Measurements from ENCODE around the gene ATG16L1. TPM values are rescaled to one million over a fixed set of nuclear protein-coding genes. Genes with fewer than 3 reads are reported as not detected.
A peak's percentile ranks its signal among the peaks of the same experiment; 100 is the strongest.

The ATG16L1 gene
- total RNA-seq, 2 experiments from 2014 or later: 47.2 to 50.5 TPM

DNA sequence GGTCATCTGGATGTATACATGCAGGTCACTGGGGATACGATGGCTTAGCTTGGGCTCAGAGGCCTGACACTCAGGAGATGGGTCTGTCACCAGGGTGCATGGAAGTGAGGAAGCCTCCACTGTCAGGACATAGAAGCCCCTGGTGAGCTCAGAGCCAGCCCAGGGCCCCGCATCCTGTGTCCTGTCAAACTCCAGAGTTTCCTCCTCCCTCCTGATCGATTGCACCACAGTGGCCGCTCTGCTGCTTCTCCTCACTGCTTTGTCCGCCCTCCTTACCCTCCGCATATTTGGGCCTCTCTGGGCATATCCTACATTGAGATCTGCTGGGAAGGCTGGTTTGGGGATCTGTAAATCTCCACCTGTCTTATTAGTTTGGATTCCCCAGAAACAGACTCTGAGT is 37.5 kb upstream of the ATG16L1 start:
- Mint-ChIP-seq H3K36me3 (ENCODE audit: low read depth) (peaks cover 21% of the 10 kb centered on the region), H3K9me3 (ENCODE audit: insufficient read depth) (no peaks in the 10 kb centered on the region), H3K4me1 (ENCODE audit: low read depth) (peaks cover 8% of the 10 kb centered on the region), H3K27ac (peak overlapping the region; percentile 39), H3K4me3 (no peak overlapping the region), H3K27me3 (ENCODE audit: low read depth) (no peaks in the 10 kb centered on the region)
- ChIA-PET POLR2A (no interaction called here), CTCF (no interaction called here)
- ATAC-seq: no peak
- no peak for DNase-seq

DNA sequence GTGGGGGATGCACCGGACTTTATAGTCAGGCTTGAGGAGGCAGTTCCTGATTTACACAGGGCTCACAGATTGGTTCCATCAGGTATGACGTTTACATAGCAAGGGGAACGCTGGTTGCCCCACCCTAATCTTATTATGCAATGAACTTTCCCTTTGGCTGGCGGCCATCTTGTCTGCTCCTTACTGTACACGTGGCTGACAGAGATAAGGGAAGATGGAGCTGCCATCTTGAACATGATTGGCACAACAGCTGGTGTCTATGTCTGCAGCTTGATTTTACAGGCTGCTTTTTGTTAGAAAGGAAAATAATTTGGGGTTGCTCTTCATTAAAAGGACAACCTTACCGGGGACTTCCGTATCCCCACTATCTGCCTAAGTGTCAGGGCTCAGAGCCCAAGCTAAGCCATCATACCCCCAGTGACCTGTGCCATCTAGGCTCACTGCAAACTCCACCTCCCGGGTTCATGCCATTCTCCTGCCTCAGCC is 33.5 kb upstream of the ATG16L1 start:
- H3K27me3 Mint-ChIP-seq (ENCODE audit: low read depth): peaks cover 4% of the 10 kb centered on the region

GRCh38 chr2:233218836-233219235 is 32.6 kb upstream of the ATG16L1 start:
- CTCF ChIA-PET: interaction anchor here (0.9 to 1.7 kb wide), 6 partner anchors 12 to 190 kb away, joined by 3 to 6 read pairs (median 3); partner anchors contain the start of gene ATG16L1
- Mint-ChIP-seq H3K4me1 (ENCODE audit: low read depth) (no peaks in the 10 kb centered on the region), H3K27me3 (ENCODE audit: low read depth) (peaks cover 4% of the 10 kb centered on the region), H3K4me3 (no peak overlapping the region), H3K9me3 (ENCODE audit: insufficient read depth) (no peaks in the 10 kb centered on the region), H3K36me3 (ENCODE audit: low read depth) (no peaks in the 10 kb centered on the region), H3K27ac (no peak overlapping the region)
- ATAC-seq (no peak), DNase-seq (no peak)
- POLR2A ChIA-PET: no interaction called here

More for the DNA sequence above, 33.5 kb upstream of the ATG16L1 start:
- no peaks in the 10 kb centered on the region for H3K9me3 Mint-ChIP-seq (ENCODE audit: insufficient read depth)
- H3K27ac Mint-ChIP-seq: no peak overlapping the region
- ATAC-seq (no peak), DNase-seq (no peak)
- H3K4me1 Mint-ChIP-seq (ENCODE audit: low read depth): no peaks in the 10 kb centered on the region
- H3K36me3 Mint-ChIP-seq (ENCODE audit: low read depth): peaks cover 2% of the 10 kb centered on the region
- H3K4me3 Mint-ChIP-seq: no peak overlapping the region
- CTCF ChIA-PET: interaction anchor here (1.0 to 1.7 kb wide), 3 partner anchors 25 to 189 kb away, joined by 3 to 6 read pairs (median 3); partner anchors contain the start of gene ATG16L1
- POLR2A ChIA-PET: no interaction called here

- no peak for DNase-seq
- ChIA-PET CTCF (interaction anchor here (1.1 kb wide), 1 partner anchor 11 kb away, joined by 3 read pairs; no protein-coding TSS in a partner anchor), POLR2A (no interaction called here)
- peaks cover 7% of the 10 kb centered on the region for H3K27me3 Mint-ChIP-seq (ENCODE audit: low read depth)
- H3K27ac Mint-ChIP-seq: no peak overlapping the region
- H3K9me3 Mint-ChIP-seq (ENCODE audit: insufficient read depth): no peaks in the 10 kb centered on the region
- no peak overlapping the region for H3K4me3 Mint-ChIP-seq
- ATAC-seq: no peak
- H3K4me1 Mint-ChIP-seq (ENCODE audit: low read depth): no peaks in the 10 kb centered on the region
- H3K36me3 Mint-ChIP-seq (ENCODE audit: low read depth): no peaks in the 10 kb centered on the region
Observed at GRCh38 chr2:233219848-233220247, 31.6 kb upstream of the ATG16L1 start.

DNA sequence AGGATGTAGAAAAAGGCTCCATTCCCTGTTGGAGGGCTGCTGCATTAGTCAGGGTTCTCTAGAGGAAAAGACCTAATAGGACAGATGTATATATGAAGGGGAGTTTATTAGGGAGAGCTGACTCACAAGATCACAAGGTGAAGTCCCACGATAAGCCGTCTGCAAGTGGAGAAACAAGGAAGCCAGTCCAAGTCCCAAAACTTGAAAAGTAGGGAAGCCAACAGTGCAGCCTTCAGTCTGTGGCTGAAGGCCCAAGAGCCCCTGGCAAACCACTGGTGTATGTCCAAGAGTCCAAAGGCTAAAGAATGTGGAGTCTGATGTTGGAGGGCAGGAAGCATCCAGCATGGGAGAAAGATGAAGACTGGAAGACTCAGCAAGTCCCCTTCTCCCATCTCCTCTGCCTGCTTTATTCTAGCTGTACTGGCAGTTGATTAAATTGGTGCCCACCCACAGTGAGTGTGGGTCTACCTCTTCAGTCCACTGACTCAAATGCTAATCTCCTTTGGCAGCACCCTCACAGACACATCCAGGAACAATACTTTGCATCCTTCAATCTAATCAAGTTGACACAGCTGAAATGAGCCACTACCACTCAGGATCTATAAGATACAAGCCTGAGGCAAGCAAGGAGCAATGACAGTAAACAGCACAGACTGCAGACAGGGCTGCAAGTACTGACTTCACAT is 30.0 kb upstream of the ATG16L1 start:
- ChIA-PET CTCF (no interaction called here), POLR2A (no interaction called here)

GRCh38 chr2:233223059-233223894 is 28.2 kb upstream of the ATG16L1 start:
- peaks cover 7% of the 10 kb centered on the region for H3K27me3 Mint-ChIP-seq (ENCODE audit: low read depth)
- H3K36me3 Mint-ChIP-seq (ENCODE audit: low read depth): peaks cover 1% of the 10 kb centered on the region
- H3K4me1 Mint-ChIP-seq (ENCODE audit: low read depth): peaks cover 19% of the 10 kb centered on the region
- ChIA-PET CTCF (no interaction called here), POLR2A (no interaction called here)
- ATAC-seq: no peak
- DNase-seq: no peak
- H3K4me3 Mint-ChIP-seq: no peak overlapping the region
- no peaks in the 10 kb centered on the region for H3K9me3 Mint-ChIP-seq (ENCODE audit: insufficient read depth)
- H3K27ac Mint-ChIP-seq: no peak overlapping the region

More for the DNA sequence above, 30.0 kb upstream of the ATG16L1 start:
- no peak for ATAC-seq
- Mint-ChIP-seq H3K27ac (no peak overlapping the region), H3K4me3 (no peak overlapping the region), H3K27me3 (ENCODE audit: low read depth) (peaks cover 7% of the 10 kb centered on the region), H3K4me1 (ENCODE audit: low read depth) (peaks cover 13% of the 10 kb centered on the region), H3K9me3 (ENCODE audit: insufficient read depth) (no peaks in the 10 kb centered on the region), H3K36me3 (ENCODE audit: low read depth) (peaks cover 1% of the 10 kb centered on the region)
- DNase-seq: no peak

GRCh38 chr2:233225230-233226068 is 26.0 kb upstream of the ATG16L1 start:
- ATAC-seq (no peak), DNase-seq (no peak)
- no peak overlapping the region for H3K27ac Mint-ChIP-seq
- no peaks in the 10 kb centered on the region for H3K9me3 Mint-ChIP-seq (ENCODE audit: insufficient read depth)
- ChIA-PET POLR2A (no interaction called here), CTCF (interaction anchor here (0.9 kb wide), 2 partner anchors 26 to 128 kb away, joined by 3 read pairs; partner anchors contain the start of gene ATG16L1)
- H3K27me3 Mint-ChIP-seq (ENCODE audit: low read depth): peaks cover 7% of the 10 kb centered on the region
- peaks cover 1% of the 10 kb centered on the region for H3K36me3 Mint-ChIP-seq (ENCODE audit: low read depth)
- peaks cover 31% of the 10 kb centered on the region for H3K4me1 Mint-ChIP-seq (ENCODE audit: low read depth)
- H3K4me3 Mint-ChIP-seq: no peak overlapping the region

DNA sequence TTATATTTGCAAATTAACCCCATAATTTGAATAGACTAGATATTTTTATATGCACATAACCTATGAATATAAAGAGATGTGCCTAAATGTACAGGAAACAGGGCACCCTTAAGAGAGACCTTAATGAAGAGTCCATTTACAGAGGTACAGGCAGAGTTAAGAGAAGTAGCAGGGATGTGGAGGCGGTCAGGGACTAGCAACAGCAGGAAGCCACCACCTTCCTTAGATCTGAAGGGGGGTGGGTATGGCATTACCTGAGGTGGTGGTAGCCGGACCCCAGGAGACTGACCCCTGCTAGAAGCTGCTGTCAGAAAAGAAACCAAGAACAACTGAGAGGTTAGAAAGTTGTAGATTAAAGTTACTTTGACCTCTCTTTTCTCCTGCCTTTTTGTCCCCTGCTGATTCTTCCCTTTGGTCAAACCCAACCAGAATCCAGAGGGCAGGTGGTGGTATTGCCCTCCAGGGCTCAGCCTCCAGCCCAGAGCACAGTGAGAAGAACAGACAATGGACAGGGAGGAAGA is 24.9 kb upstream of the ATG16L1 start:
- H3K27ac Mint-ChIP-seq: no peak overlapping the region
- ChIA-PET CTCF (interaction anchor here (1.5 kb wide), 1 partner anchor 20 kb away, joined by 4 read pairs; no protein-coding TSS in a partner anchor), POLR2A (no interaction called here)
- no peak for DNase-seq
- H3K36me3 Mint-ChIP-seq (ENCODE audit: low read depth): peaks cover 1% of the 10 kb centered on the region
- H3K4me3 Mint-ChIP-seq: no peak overlapping the region
- peaks cover 41% of the 10 kb centered on the region for H3K4me1 Mint-ChIP-seq (ENCODE audit: low read depth)
- no peaks in the 10 kb centered on the region for H3K9me3 Mint-ChIP-seq (ENCODE audit: insufficient read depth)
- peaks cover 7% of the 10 kb centered on the region for H3K27me3 Mint-ChIP-seq (ENCODE audit: low read depth)
- ATAC-seq: no peak

GRCh38 chr2:233227346-233227978 is 24.0 kb upstream of the ATG16L1 start:
- peaks cover 5% of the 10 kb centered on the region for H3K27me3 Mint-ChIP-seq (ENCODE audit: low read depth)
- POLR2A ChIA-PET: no interaction called here
- ATAC-seq (no peak), DNase-seq (no peak)
- peaks cover 48% of the 10 kb centered on the region for H3K4me1 Mint-ChIP-seq (ENCODE audit: low read depth)
- H3K36me3 Mint-ChIP-seq (ENCODE audit: low read depth): peaks cover 1% of the 10 kb centered on the region
- no peaks in the 10 kb centered on the region for H3K9me3 Mint-ChIP-seq (ENCODE audit: insufficient read depth)
- CTCF ChIA-PET: interaction anchor here (0.7 to 1.5 kb wide), 3 partner anchors 21 to 30 kb away, joined by 3 to 4 read pairs (median 3); no protein-coding TSS in a partner anchor
- no peak overlapping the region for H3K27ac Mint-ChIP-seq
- no peak overlapping the region for H3K4me3 Mint-ChIP-seq

DNA sequence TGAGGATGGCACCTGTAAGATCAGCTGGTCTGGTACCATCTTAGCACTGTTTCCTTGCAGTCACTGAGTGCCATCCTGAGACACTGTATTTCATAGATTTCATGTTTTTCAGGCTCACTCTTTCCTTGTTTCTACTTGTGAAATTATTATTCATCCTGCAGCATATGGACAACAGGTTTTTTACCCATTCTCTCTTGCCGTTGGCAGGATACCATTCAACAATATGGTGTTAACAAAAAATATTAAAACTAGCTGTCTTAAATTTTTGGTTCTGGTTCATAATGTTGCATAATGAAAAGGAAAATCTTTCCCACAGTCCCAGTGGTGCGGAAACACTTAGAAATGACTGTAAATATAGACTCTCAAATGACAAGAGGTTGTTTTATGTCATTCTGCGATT is 23.1 kb upstream of the ATG16L1 start:
- POLR2A ChIA-PET: no interaction called here
- Mint-ChIP-seq H3K9me3 (ENCODE audit: insufficient read depth) (no peaks in the 10 kb centered on the region), H3K36me3 (ENCODE audit: low read depth) (peaks cover 1% of the 10 kb centered on the region), H3K4me3 (no peak overlapping the region), H3K4me1 (ENCODE audit: low read depth) (peaks cover 55% of the 10 kb centered on the region), H3K27ac (no peak overlapping the region), H3K27me3 (ENCODE audit: low read depth) (peaks cover 3% of the 10 kb centered on the region)
- DNase-seq: no peak
- CTCF ChIA-PET: interaction anchor here (1.0 kb wide), 1 partner anchor 22 kb away, joined by 3 read pairs; no protein-coding TSS in a partner anchor
- ATAC-seq: no peak
